Right cardiac atrium (tissue), 5 donors: ENCODE measurements around the gene NFE2L2. TPM values are rescaled to one million over a fixed set of nuclear protein-coding genes. Genes with fewer than 3 reads are reported as not detected.
"Not testable (repeated sequence)": the region's sequence is repeated elsewhere in the genome, so short reads cannot be mapped to it uniquely, and the experiment has no call there.

Source experiments
- ATAC-seq, 2 donors: fragments of 200-7000 bp; cut with Tn5 transposase; one replicate each; pipeline versions ENCODE4 v1.8.0 to v1.9.1; 2020; ENCODE audit warnings: moderate library complexity in 2 of 2, mild to moderate bottlenecking in 1 of 2
- DNase-seq, 3 donors: peaks; one replicate each; pipeline ENCODE4 v3.0.0-alpha.2; 2020
- H3K27ac ChIP-seq: one replicate; pipeline ENCODE4 v1.5.1; 2013; ENCODE audit warnings: mild to moderate bottlenecking, low read length, control low read depth, moderate library complexity
- H3K27me3 ChIP-seq: one replicate; pipeline ENCODE4 v1.6.1; 2013; ENCODE audit not compliant: control insufficient read depth, insufficient read depth
- H3K4me1 ChIP-seq: one replicate; pipeline ENCODE4 v1.6.1; 2013; ENCODE audit warnings: low read length; ENCODE audit not compliant: control insufficient read depth, insufficient read depth
- H3K4me3 ChIP-seq: one replicate; pipeline ENCODE4 v1.5.1; 2013; ENCODE audit warnings: low read length, control low read depth
- H3K9me3 ChIP-seq: one replicate; pipeline ENCODE4 v1.6.1; 2013; ENCODE audit warnings: low read length; ENCODE audit not compliant: control insufficient read depth
- WGBS: extraction: QIAGEN DNeasy Blood & Tissue Kit; methylation state at CpG from one replicate; pipeline ENCODE4 v1.1.7; 2013; 5-methylcytosine and 5-hydroxymethylcytosine counted together
- intact Hi-C, 4 donors: fragments of 100-400 bp; cut with DNase I; formaldehyde crosslinking; loops; one replicate each; pipeline versions ENCODE4 v1.11.0 to v1.14.0; 2022 to 2023
- polyA plus RNA-seq: library from polyadenylated mRNA; stranded (reverse); fragments of 200-250 nt; gene quantifications from one replicate; pipeline ENCODE4 v1.2.3, GENCODE V29; 2013
- total RNA-seq, 4 donors: library from RNA; stranded (reverse); fragmentation: NEBNext Ultra II Directional; extraction: Animal tissue kit (Norgen Biotek cat#: 25700); gene quantifications; one replicate each; pipeline ENCODE4 v1.2.1, GENCODE V29; 2021
- donor health status: healthy with polysubstance abuse.
- donor health status: DM: no; HTN: yes; CAD: no.
- donor health status: DM: no; HTN: no; CAD: no.
- donor health status: DM: no; HTN: yes; CAD: no; lungs with severe emphysema.
- donor health status: DM: yes; HTN: yes; CAD: no.

Gene NFE2L2
- total and polyA plus RNA-seq, 5 donors, result 55.8 to 95.7 (median 75.9) TPM

DNA sequence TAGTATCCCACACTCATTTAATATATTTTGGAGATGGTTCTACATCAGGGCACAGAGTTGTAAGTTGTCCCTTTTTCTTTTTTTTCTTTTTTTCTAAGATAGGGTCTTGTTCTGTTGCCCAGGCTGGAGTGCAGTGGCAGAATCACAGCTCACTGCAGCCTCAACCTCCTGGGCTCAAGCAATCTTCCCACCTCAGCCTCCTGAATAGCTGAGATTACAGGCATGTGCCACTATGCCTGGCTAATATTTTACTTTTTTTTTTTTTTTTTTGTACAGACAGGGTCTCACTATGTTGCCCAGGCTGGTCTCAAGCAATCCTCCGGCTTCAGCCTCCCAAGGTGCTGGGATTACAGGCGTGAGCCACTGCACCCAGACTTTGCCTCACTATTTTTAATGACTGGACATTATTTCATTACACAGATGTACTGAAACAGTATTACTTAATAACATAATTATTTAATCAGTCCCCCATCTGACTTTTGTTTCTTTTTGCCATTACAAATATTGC, 17.9 kb downstream of the NFE2L2 start:
- peaks cover 27% of the 10 kb centered on the region for H3K4me1 ChIP-seq
- H3K9me3 ChIP-seq, H3K27me3 ChIP-seq, H3K27ac ChIP-seq, DNase-seq, H3K4me3 ChIP-seq, ATAC-seq, intact Hi-C loops: not testable (repeated sequence)
- WGBS, result 89% methylated on average over 2 of the region's 2 CpGs

DNA sequence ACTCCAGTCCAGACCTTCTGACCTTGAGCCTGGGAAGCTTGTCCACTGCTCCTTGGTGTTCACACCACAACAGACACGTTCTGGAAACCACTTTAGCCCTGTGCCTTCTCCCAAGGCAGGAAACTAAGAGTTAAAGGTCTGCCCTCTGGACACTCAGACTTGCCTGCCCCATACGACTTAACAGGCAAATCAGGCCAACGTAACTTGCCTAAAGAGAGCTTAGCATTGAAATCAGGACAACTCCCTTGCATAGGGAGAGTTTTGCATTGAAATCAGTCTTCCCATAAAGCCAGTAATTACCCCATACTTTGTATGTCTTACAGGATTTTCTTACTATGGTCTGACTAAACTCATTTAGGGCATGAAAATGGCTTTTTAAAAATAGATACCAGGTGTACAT, 18.5 kb downstream of the NFE2L2 start:
- Histone ChIP-seq H3K27me3 (no peaks in the 10 kb centered on the region), H3K4me1 (peaks cover 27% of the 10 kb centered on the region), H3K27ac (peak overlapping the region; percentile 51), H3K4me3 (no peak overlapping the region), H3K9me3 (no peaks in the 10 kb centered on the region)
- DNase-seq, result peak in 1 of 3 donors; percentile 24
- ATAC-seq, result no peak
- intact Hi-C loops, result no loop called here
- WGBS, result 16% methylated on average over 3 of the region's 3 CpGs

DNA sequence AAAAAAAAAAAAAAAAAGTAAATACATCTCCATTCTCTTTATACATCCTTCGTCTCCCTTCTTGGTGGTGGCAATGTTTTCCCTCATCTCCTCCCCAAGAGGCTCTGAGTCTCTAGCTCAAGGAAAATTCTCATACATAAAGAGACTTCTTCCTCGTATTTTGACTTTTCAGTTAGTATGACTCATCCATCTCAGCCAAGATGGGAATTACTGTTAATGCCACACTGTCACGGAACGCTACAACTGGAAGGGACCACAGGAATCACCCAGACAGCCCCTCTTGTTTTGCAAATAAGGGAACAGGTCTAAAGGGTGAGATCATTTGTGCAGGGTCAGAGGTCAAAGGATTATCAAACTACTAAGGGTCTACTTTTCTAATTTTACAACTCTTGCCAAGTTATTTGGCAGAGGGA, 19.5 kb downstream of the NFE2L2 start:
- peaks cover 28% of the 10 kb centered on the region for H3K4me1 ChIP-seq
- intact Hi-C loops, result no loop called here
- peak in 1 of 2 donors; percentile 47 for ATAC-seq
- no peaks in the 10 kb centered on the region for H3K9me3 ChIP-seq
- DNase-seq, result no peak
- H3K27me3 ChIP-seq, result no peaks in the 10 kb centered on the region
- 37% methylated on average over 4 of the region's 4 CpGs for WGBS
- no peak overlapping the region for H3K27ac ChIP-seq
- H3K4me3 ChIP-seq, result no peak overlapping the region

DNA sequence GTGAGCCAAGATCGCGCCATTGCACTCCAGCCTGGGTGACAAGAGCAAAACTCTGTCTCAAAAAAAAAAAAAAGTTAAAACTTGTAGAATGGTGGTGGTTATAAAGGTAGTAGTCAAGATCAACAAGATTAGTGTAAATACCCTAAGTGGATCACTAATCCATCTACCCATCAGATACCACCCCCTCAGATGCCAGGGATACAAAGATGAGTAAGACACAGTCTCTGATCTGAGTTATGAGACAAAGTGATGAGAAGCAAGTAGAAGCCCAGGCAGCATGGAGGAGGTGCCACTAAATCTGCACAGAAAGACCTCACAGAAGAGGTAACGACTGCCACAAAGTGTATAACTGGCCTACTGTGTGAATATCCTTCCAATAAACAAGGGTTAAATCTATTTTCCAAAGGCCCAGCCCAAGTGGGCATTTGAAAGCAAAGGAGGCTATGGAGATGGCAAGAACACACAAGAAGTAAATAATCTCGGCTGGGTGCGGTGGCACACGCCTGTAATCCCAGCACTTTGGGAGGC, 20.2 kb downstream of the NFE2L2 start:
- peaks cover 32% of the 10 kb centered on the region for H3K4me1 ChIP-seq
- 98% methylated on average over 6 of the region's 6 CpGs for WGBS
- H3K9me3 ChIP-seq, result no peaks in the 10 kb centered on the region
- H3K4me3 ChIP-seq, result no peak overlapping the region
- no peak for DNase-seq
- peak overlapping the region; percentile 30 for H3K27ac ChIP-seq
- intact Hi-C loops, result no loop called here
- no peaks in the 10 kb centered on the region for H3K27me3 ChIP-seq
- ATAC-seq, result no peak

DNA sequence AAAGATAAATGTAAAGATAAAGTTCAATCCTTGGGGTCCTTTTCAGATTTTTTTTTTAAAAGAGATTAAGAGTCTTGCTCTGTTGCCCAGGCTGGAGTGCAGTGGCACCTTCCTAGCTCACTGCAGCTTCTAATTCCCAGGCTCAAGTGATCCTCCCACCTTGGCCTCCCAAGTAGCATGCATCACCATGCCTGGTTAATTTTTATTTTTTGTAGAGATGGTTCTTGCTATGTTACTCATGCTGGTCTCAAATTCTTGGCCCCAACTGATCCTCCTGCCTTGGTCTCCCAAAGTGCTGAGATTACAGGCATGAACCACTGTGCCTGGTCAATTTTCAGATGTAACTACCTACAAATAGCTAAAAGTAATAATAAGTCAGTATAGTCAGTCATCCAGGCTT, 21.1 kb downstream of the NFE2L2 start:
- peaks cover 31% of the 10 kb centered on the region for H3K4me1 ChIP-seq

DNA sequence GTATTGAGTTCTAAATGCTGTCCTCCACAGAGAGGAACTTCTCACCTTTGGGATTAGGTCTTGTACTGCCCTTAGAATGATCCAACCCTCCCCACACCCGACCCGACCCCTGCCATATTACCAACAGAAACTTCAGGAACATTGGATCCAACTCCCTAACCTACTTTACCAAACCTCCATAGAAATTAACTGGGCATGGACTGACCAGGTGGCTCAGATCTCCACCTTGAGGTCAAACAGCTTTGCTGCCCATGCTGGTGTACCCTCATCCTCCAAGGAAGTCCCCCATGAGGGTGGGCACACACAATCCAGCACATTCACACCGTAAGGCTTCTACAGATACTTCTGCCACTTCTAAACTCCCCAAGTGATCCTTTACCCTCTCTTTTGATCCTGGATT, 21.5 kb downstream of the NFE2L2 start:
- ATAC-seq (no peak), DNase-seq (no peak)
- H3K4me3 ChIP-seq, result no peak overlapping the region
- H3K9me3 ChIP-seq, result no peaks in the 10 kb centered on the region
- intact Hi-C loops, result no loop called here
- peaks cover 31% of the 10 kb centered on the region for H3K4me1 ChIP-seq
- no peaks in the 10 kb centered on the region for H3K27me3 ChIP-seq
- peak overlapping the region; percentile 73 for H3K27ac ChIP-seq
- WGBS, result 90% methylated on average over 3 of the region's 3 CpGs

More for the DNA sequence above, 21.1 kb downstream of the NFE2L2 start:
- H3K9me3 ChIP-seq, result no peaks in the 10 kb centered on the region
- no peak overlapping the region for H3K4me3 ChIP-seq
- intact Hi-C loops, result no loop called here
- DNase-seq (no peak), ATAC-seq (no peak)
- H3K27ac ChIP-seq, result peak overlapping the region; percentile 73
- H3K27me3 ChIP-seq, result no peaks in the 10 kb centered on the region

DNA sequence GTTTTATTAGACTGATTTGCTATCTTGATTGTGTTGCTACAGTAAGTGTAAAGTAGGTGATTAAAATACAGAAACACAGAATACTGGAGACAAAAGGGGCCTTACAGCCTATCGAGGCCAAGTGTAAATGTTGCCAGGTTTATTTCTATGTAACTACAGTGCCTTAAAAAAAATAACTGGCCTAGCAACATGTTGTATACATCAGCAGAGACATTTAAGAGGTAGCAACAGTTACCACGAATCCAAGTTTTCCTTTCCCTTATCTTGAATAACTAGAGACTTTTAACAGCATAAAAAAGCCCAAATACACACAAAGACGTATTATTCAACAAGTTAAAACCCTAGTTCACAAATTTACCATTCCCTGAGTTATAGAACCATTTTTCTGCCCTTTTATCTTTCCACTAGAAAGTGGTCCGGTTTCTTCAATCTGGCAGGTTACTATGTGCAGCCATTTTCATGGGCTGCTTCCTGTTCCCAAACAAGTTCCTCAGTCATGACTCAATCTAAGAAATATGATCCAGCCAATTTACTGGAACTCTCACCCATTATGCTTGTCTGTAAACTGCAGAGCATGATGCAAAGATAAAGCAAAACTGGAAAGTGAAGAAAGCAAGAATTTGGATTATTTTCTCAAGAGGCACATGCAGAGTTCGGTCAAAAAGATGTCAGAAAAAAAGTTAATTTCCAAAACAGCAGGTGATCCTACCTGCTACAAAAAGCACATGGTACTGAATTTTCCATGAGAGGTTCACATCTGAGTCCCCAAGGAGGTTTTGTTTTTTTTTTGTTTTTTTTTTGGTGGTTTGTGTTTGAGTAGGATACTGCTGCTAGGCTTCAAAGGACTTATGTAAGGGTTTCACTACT, 22.2 kb downstream of the NFE2L2 start:
- ATAC-seq (peak; percentile 74 to 75), DNase-seq (peak in 1 of 3 donors; percentile 38)
- Histone ChIP-seq H3K4me1 (peaks cover 26% of the 10 kb centered on the region), H3K27ac (peak overlapping the region; percentile 17), H3K4me3 (peak overlapping the region; percentile 39), H3K9me3 (no peaks in the 10 kb centered on the region), H3K27me3 (no peaks in the 10 kb centered on the region)
- intact Hi-C loops, result no loop called here
- WGBS, result 17% methylated on average over 5 of the region's 5 CpGs

DNA sequence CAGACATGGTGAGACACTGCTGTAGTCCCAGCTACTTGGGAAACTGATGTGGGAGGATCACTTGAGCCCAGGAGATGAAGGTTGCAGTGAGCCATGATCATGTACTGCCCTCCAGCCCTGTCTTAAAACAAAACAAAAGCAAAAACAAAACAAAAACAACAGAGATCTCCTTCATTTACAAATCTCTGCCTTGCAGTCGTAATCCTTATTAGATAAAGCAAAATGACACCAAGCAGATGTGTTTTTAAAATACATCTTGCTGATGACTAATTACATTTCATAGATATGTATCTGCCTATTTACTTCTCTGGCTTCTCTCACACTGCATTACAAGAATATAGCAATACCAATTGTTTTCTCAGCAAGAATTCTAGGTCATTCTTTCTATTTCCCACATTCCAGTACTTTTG, 22.8 kb downstream of the NFE2L2 start:
- intact Hi-C loops, result no loop called here

DNA sequence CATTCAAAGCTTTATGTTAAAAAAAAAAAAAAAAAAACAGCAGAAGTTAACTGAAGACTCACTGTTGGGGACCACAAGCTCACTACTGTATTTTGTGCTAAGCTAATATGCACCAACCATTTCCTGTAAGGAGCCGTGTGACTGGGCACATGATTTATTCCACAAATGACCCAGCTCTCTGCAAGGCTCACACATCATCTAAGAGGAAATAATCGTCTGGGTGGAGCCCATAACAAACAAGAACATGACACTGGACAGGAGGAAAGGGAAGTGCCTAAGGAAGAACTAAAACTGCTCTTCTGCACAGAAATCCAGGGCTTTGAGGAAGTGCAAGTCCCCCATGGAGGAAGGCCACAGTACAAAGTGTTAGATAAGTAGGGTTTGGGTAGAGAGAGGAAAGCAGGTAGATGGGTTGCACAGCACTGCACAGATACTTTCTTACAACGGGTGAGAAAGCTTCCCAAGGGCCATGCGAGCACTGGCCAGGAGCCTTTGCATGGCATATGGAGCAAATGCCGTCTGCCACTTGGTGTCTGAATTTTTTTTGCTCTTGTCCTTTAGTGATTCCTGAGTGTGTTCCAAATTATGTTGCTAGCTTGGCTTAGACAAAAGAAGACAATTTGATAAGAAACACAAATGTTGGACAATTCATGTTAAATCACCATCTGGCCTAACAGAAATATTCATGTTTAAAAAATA, 24.4 kb downstream of the NFE2L2 start:
- WGBS, result 6% methylated on average over 5 of the region's 5 CpGs
- Histone ChIP-seq H3K27ac (peak overlapping the region; percentile 94), H3K9me3 (no peaks in the 10 kb centered on the region), H3K27me3 (no peaks in the 10 kb centered on the region), H3K4me3 (no peak overlapping the region), H3K4me1 (peaks cover 30% of the 10 kb centered on the region)
- DNase-seq, result peak in 1 of 3 donors; percentile 41
- ATAC-seq, result peak; percentile 67 to 76
- intact Hi-C loops, result no loop called here

More for the DNA sequence above, 22.8 kb downstream of the NFE2L2 start:
- H3K4me1 ChIP-seq, result peaks cover 31% of the 10 kb centered on the region
- H3K4me3 ChIP-seq, result peak overlapping the region; percentile 39
- no peaks in the 10 kb centered on the region for H3K9me3 ChIP-seq
- no peak for DNase-seq
- peak overlapping the region; percentile 80 for H3K27ac ChIP-seq
- no peak for ATAC-seq
- no peaks in the 10 kb centered on the region for H3K27me3 ChIP-seq
- 29% methylated on average over 1 of the region's 1 CpG for WGBS

DNA sequence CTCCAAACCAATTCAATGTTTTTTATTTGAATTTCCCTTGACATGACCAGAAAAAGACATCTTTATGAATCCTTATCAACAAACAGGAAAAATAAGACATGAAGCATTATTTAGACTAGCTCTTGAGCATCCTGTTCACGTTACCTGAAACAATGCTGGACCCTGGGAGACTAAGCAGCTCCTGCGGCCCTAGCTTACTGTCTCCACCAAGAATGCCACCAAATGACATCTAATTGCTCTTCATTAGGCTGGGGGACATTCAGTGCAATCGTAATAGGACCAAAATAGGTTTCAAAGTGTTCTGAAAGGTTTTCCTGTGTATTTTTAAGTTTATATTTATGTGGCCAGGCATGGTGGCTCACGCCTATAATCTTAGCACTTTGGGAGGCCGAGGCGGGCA, 25.5 kb downstream of the NFE2L2 start:
- DNase-seq (no peak), ATAC-seq (no peak)
- H3K4me3 ChIP-seq, result no peak overlapping the region
- no peaks in the 10 kb centered on the region for H3K27me3 ChIP-seq
- intact Hi-C loops, result no loop called here
- peak overlapping the region; percentile 52 for H3K27ac ChIP-seq
- H3K9me3 ChIP-seq, result no peaks in the 10 kb centered on the region
- H3K4me1 ChIP-seq, result peaks cover 28% of the 10 kb centered on the region
- 67% methylated on average over 6 of the region's 6 CpGs for WGBS

DNA sequence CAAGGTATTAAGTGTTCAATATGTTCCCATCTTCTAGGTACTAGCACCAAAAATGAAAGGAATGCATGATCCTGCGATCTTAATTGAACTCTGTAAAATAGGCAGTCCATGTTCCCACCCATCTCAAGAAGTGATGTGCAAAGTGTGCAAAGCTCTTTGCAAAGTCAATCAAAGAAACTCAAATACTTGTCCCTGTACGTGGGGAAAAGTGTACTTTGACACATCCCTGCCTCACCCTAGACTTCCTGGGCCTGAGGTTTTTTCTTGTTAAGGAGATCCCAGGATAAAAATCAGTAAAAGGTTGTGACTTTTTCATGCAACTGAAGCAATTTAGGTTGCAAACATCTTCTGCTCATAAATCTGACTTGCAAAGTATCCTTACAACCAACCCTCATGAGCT, 26.6 kb downstream of the NFE2L2 start:
- no peak for ATAC-seq
- intact Hi-C loops, result no loop called here
- Histone ChIP-seq H3K9me3 (no peaks in the 10 kb centered on the region), H3K4me1 (peaks cover 21% of the 10 kb centered on the region), H3K27me3 (no peaks in the 10 kb centered on the region), H3K27ac (no peak overlapping the region), H3K4me3 (no peak overlapping the region)
- 46% methylated on average over 2 of the region's 2 CpGs for WGBS
- no peak for DNase-seq
